Measurements from ENCODE around the gene IZUMO4. TPM values are rescaled to one million over a fixed set of nuclear protein-coding genes. Genes with fewer than 3 reads are reported as not detected.
A peak's percentile ranks its signal among the peaks of the same experiment; 100 is the strongest.

IZUMO4 gene
- total and polyA plus RNA-seq, 10 of the 15 experiments (the other 5 are each of a cell fraction or from before 2014, with no cell fraction given) = 0.53 to 27.1 (median 7.5) TPM

DNA sequence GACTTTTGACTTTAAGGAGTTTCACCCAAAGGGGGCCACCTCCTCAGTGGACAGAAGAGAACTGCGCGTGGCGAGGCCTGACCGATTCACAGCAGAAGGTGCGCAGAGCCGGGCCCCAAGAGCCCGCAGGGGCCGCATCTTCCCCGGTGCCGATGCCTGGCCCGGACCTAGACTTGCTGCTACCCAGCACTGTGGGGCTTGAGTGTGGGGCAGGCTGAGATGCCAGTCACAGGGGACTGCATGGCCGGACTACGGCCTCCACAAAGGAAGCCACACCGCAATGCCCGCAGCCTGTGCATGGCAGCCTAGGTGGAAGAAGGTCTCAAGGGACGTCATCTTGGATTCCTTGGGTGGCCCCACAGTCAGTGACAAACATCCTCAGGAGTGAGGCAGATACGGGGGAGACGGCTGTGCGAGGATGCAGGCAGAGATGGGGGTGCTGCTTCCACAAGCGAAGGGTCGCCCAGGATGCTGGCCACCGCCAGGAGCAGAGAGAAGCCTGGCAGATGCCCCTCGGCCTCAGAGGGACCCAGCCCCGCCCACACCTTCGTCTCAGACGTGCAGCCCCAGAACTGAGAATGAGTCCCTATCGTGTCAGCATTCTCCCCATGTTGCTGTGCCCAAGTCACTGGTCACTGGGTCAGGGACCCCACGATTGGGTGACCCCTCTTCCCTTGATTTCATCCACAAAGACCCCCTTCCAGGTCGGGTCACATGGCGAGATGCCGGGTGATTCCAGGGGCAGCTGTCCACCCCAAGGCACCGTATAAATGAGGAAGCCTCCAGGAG lies 17.4 kb upstream of the IZUMO4 start:
- peak; percentile 65 for TF ChIP-seq POLR2AphosphoS5 (IDR thresholded peaks at IDR 0.05; ENCODE audit: low read length)
- TF ChIP-seq LARP7 (IDR thresholded peaks at IDR 0.05) = peak; percentile 34; the same call in 1 of the 2 replicates
- TF ChIP-seq, protein P1, sequence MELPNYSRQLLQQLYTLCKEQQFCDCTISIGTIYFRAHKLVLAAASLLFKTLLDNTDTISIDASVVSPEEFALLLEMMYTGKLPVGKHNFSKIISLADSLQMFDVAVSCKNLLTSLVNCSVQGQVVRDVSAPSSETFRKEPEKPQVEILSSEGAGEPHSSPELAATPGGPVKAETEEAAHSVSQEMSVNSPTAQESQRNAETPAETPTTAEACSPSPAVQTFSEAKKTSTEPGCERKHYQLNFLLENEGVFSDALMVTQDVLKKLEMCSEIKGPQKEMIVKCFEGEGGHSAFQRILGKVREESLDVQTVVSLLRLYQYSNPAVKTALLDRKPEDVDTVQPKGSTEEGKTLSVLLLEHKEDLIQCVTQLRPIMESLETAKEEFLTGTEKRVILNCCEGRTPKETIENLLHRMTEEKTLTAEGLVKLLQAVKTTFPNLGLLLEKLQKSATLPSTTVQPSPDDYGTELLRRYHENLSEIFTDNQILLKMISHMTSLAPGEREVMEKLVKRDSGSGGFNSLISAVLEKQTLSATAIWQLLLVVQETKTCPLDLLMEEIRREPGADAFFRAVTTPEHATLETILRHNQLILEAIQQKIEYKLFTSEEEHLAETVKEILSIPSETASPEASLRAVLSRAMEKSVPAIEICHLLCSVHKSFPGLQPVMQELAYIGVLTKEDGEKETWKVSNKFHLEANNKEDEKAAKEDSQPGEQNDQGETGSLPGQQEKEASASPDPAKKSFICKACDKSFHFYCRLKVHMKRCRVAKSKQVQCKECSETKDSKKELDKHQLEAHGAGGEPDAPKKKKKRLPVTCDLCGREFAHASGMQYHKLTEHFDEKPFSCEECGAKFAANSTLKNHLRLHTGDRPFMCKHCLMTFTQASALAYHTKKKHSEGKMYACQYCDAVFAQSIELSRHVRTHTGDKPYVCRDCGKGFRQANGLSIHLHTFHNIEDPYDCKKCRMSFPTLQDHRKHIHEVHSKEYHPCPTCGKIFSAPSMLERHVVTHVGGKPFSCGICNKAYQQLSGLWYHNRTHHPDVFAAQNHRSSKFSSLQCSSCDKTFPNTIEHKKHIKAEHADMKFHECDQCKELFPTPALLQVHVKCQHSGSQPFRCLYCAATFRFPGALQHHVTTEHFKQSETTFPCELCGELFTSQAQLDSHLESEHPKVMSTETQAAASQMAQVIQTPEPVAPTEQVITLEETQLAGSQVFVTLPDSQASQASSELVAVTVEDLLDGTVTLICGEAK (IDR thresholded peaks at IDR 0.05; ENCODE audit: borderline replicate concordance) = no peak
- in situ Hi-C loops (cut with MboI) = no loop called here
- RAD21 ChIA-PET (ENCODE audit: unreplicated experiment) = no interaction called here
- no TSS peak for BruUV-seq (replicated peaks)
- POLR2A ChIA-PET = no interaction called here
- 69% methylated on average over 31 of the region's 32 CpGs for WGBS (ENCODE audit: insufficient coverage, insufficient replicate concordance, low lambda C conversion rate, missing lambda C conversion rate)
- peak overlapping the region; percentile 95 for H3K4me3 ChIP-seq
- peaks cover 36% of the 10 kb centered on the region for H4K20me1 ChIP-seq (ENCODE audit: control insufficient read depth, insufficient read depth)
- CTCF ChIA-PET = no interaction called here
- peak overlapping the region; percentile 26 for H3K4me2 ChIP-seq (ENCODE audit: control insufficient read depth, insufficient read depth)
- intact Hi-C loops (cut with micrococcal nuclease; ENCODE audit: unreplicated experiment) = no loop called here
- ATAC-seq (no peak), FAIRE-seq (no peak), DNase-seq (ENCODE audit: low read depth, low spot score) (no peak)
- no peaks in the 10 kb centered on the region; the same call in 2 of the 3 replicates for H3K9me3 ChIP-seq (replicated peaks; ENCODE audit: control insufficient read depth, insufficient read depth, low read length)
- H3K79me2 ChIP-seq (ENCODE audit: control insufficient read depth, insufficient read depth, low read length) = peaks cover 91% of the 10 kb centered on the region
- H3K27ac ChIP-seq (ENCODE audit: control insufficient read depth, insufficient read depth) = no peak overlapping the region
- H3K27me3 ChIP-seq (replicated peaks in 1 of 2; ENCODE audit: control insufficient read depth in 2 of 2, insufficient read depth in 2 of 2, low read length in 1 of 2) = no peaks in the 10 kb centered on the region
- 0 out of 2 replicates have a peak overlapping the region, but pooled peaks have one; percentile 9 for H3K9ac ChIP-seq (ENCODE audit: control insufficient read depth, insufficient read depth, low read length)
- H3K36me3 ChIP-seq (ENCODE audit: control insufficient read depth in 2 of 2, insufficient read depth in 2 of 2, low read length in 1 of 2) = peaks cover 47 to 49% of the 10 kb centered on the region in 2 experiments
- SMC1A ChIA-PET (ENCODE audit: uncharacterized antibody, unreplicated experiment) = no interaction called here
- no peak overlapping the region for H2AFZ ChIP-seq (ENCODE audit: control insufficient read depth, low read depth, low read length)
- H3K4me1 ChIP-seq (ENCODE audit: control insufficient read depth, insufficient read depth, low read length) = peaks cover 36% of the 10 kb centered on the region

Data from GM12878 (cell line).